ENCODE data around the gene OSBPL9.

OSBPL9 gene

GRCh38 chr1:51744506-51745303 is 127.8 kb downstream of the OSBPL9 start:
- no peak for DNase-seq

GRCh38 chr1:51745304-51745570 is 128.3 kb downstream of the OSBPL9 start:
- no peak for DNase-seq

- DNase-seq: no peak
These were observed 132.3 kb downstream of the OSBPL9 start for GRCh38 chr1:51749151-51749550.

- DNase-seq: no peak
These were observed 133.3 kb downstream of the OSBPL9 start for GRCh38 chr1:51750218-51750617.

- no peak for DNase-seq
These were observed 133.8 kb downstream of the OSBPL9 start for GRCh38 chr1:51750729-51751128.

GRCh38 chr1:51752073-51752948 is 135.4 kb downstream of the OSBPL9 start:
- DNase-seq: no peak

- no peak for DNase-seq
These were observed 137.1 kb downstream of the OSBPL9 start for GRCh38 chr1:51753969-51754368.

- DNase-seq: no peak
These were observed 137.8 kb downstream of the OSBPL9 start for GRCh38 chr1:51754666-51755065.

GRCh38 chr1:51755437-51755836 is 138.5 kb downstream of the OSBPL9 start:
- no peak for DNase-seq

GRCh38 chr1:51756290-51756689 is 139.4 kb downstream of the OSBPL9 start:
- no peak for DNase-seq

- no peak for DNase-seq
These were observed 141.4 kb downstream of the OSBPL9 start for GRCh38 chr1:51758310-51758709.

- no peak for DNase-seq
These were observed 144.0 kb downstream of the OSBPL9 start for GRCh38 chr1:51760872-51761271.

GRCh38 chr1:51761351-51761750 is 144.5 kb downstream of the OSBPL9 start:
- DNase-seq: no peak

- DNase-seq: peak; percentile 34
These were observed 152.2 kb downstream of the OSBPL9 start for GRCh38 chr1:51768971-51769588.

GRCh38 chr1:51776408-51776807 is 159.5 kb downstream of the OSBPL9 start:
- DNase-seq: no peak

GRCh38 chr1:51780927-51781326 is 164.0 kb downstream of the OSBPL9 start:
- DNase-seq: no peak

GRCh38 chr1:51784997-51785421 is 168.1 kb downstream of the OSBPL9 start:
- DNase-seq: no peak

- no peak for DNase-seq
These were observed 172.0 kb downstream of the OSBPL9 start for GRCh38 chr1:51788938-51789337.

- no peak for DNase-seq
These were observed 172.4 kb downstream of the OSBPL9 start for GRCh38 chr1:51789342-51789741.

GRCh38 chr1:51790385-51790784 is 173.5 kb downstream of the OSBPL9 start:
- DNase-seq: no peak

- no peak for DNase-seq
These were observed 175.0 kb downstream of the OSBPL9 start for GRCh38 chr1:51791888-51792287.

- DNase-seq: no peak
These were observed 176.0 kb downstream of the OSBPL9 start for GRCh38 chr1:51792864-51793263.

GRCh38 chr1:51794260-51794659 is 177.4 kb downstream of the OSBPL9 start:
- no peak for DNase-seq

GRCh38 chr1:51794868-51795267 is 178.0 kb downstream of the OSBPL9 start:
- no peak for DNase-seq
